NCI-H446 treated with DMSO at 0.1 percent for 48 hours (cell line): Measurements from ENCODE around the gene KCNAB3.

Source experiments
- DNase-seq: peaks from one replicate; lab custom pipeline; 2025; lab: John Stamatoyannopoulos, UW

The KCNAB3 gene

GRCh38 chr17:7940034-7940433 lies 10.4 kb upstream of the KCNAB3 start:
- no peak for DNase-seq

- DNase-seq, result no peak
Measured at GRCh38 chr17:7935859-7936258, 6.2 kb upstream of the KCNAB3 start.

- no peak for DNase-seq
Measured at GRCh38 chr17:7932949-7933348, 3.3 kb upstream of the KCNAB3 start.

- DNase-seq, result no peak
Measured at GRCh38 chr17:7932483-7932891, 2.8 kb upstream of the KCNAB3 start.

- DNase-seq, result peak; percentile 95
Measured at GRCh38 chr17:7931709-7932482, 2.2 kb upstream of the KCNAB3 start, which contains the start of the genes CNTROB and TRAPPC1. Gene CNTROB, plus strand, starts transcription at chr17:7932206. Its CDS starts 874 bp downstream, at chr17:7933080. Gene TRAPPC1, minus strand, starts transcription at chr17:7931946. Its CDS starts 117 bp downstream, at chr17:7931829.

- DNase-seq, result no peak
Measured at GRCh38 chr17:7930841-7931631, 1.4 kb upstream of the KCNAB3 start.

GRCh38 chr17:7927596-7927995 lies 2.1 kb downstream of the KCNAB3 start:
- DNase-seq, result no peak

- no peak for DNase-seq
Measured at GRCh38 chr17:7922845-7923628, 6.6 kb downstream of the KCNAB3 start.

GRCh38 chr17:7922269-7922844 lies 7.3 kb downstream of the KCNAB3 start:
- no peak for DNase-seq

- no peak for DNase-seq
Measured at GRCh38 chr17:7916808-7917207, 12.8 kb downstream of the KCNAB3 start.

GRCh38 chr17:7916385-7916682 lies 13.3 kb downstream of the KCNAB3 start:
- no peak for DNase-seq

GRCh38 chr17:7915611-7916384 lies 13.9 kb downstream of the KCNAB3 start, which contains the start of gene RNF227:
Gene RNF227, minus strand, starts transcription at chr17:7916289. Its CDS starts 94 bp downstream, at chr17:7916195.
- peak; percentile 92 for DNase-seq

- no peak for DNase-seq
Measured at GRCh38 chr17:7915179-7915610, 14.5 kb downstream of the KCNAB3 start.

- DNase-seq, result peak; percentile 33
Measured at GRCh38 chr17:7912927-7913524, 16.6 kb downstream of the KCNAB3 start.

- no peak for DNase-seq
Measured at GRCh38 chr17:7911116-7911515, 18.5 kb downstream of the KCNAB3 start.

- DNase-seq, result no peak
Measured at GRCh38 chr17:7910711-7911110, 18.9 kb downstream of the KCNAB3 start.

GRCh38 chr17:7910281-7910680 lies 19.4 kb downstream of the KCNAB3 start:
- no peak for DNase-seq

- no peak for DNase-seq
Measured at GRCh38 chr17:7909089-7909488, 20.6 kb downstream of the KCNAB3 start.

- DNase-seq, result no peak
Measured at GRCh38 chr17:7903154-7904103, 26.2 kb downstream of the KCNAB3 start.

- peak; percentile 17 for DNase-seq
Measured at GRCh38 chr17:7897773-7898172, 31.9 kb downstream of the KCNAB3 start.
